Thyroid gland (tissue), 4 donors: ENCODE results near the gene MRPL44.

Source experiments
- CTCF ChIP-seq, 6 experiments: fragments of 200-600 bp in 3 of 6; fragments of 450-650 bp in 3 of 6; sonication (generic) in 3 of 6; IDR thresholded peaks; one replicate each; pipeline ENCODE4 v1.5.1; 2016 to 2019; ENCODE audit warnings: antibody characterized with exemption in 6 of 6, mild to moderate bottlenecking in 2 of 6, inconsistent platforms in 1 of 6, moderate library complexity in 1 of 6
- POLR2A ChIP-seq, 2 donors: fragments of 450-650 bp; IDR thresholded peaks; one replicate each; pipeline ENCODE4 v1.6.1; 2017; ENCODE audit warnings: antibody characterized with exemption in 2 of 2, mild to moderate bottlenecking in 2 of 2, moderate library complexity in 1 of 2

- no peak for TF ChIP-seq CTCF (IDR thresholded peaks at IDR 0.05)
- no peak for TF ChIP-seq POLR2A (IDR thresholded peaks at IDR 0.05)
Observed at GRCh38 chr2:223943135-223943534, 14.1 kb upstream of the MRPL44 start.
